ENCODE measurements around the gene GOLGA8B.

DNA sequence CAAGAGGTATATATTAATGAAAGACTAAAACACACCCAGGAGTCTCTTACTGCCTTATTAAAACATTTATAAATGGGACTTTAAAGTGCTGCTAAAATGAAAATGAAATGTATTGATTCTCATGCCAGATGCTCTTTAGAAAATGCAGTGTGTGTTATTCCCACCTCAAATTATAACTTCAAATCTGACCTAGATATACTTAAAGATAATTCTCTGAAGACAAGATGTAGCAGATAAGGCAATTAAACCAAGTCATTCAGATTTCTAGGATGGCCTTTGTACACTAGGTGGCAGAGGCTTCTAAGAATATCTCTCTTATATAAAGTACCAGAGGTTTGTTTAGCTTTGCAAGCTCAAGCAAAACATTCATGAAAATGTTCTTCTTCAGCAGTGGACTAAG, 26.9 kb upstream of the GOLGA8B start:
- TF ChIP-seq POLR2AphosphoS5 (IDR thresholded peaks at IDR 0.05; ENCODE audit: borderline replicate concordance, low read depth, low read length) (no peak), EZH2 (IDR thresholded peaks at IDR 0.05) (no peak)

All from SK-N-MC (cell line).